A204.1 (cell line): ENCODE results near the gene EMCN.
"Not testable (repeated sequence)": the region's sequence is repeated elsewhere in the genome, so short reads cannot be mapped to it uniquely, and the experiment has no call there.

Source experiments
- FAIRE-seq: peaks from 2 replicates; lab custom pipeline; 2012; peaks lifted over from hg19 to GRCh38; lab: Jason Lieb, UNC

Gene EMCN

GRCh38 chr4:100379583-100380105, 138.2 kb downstream of the EMCN start:
- no peak for FAIRE-seq

- FAIRE-seq = no peak
Observed at GRCh38 chr4:100372432-100372831, 145.4 kb downstream of the EMCN start.

- no peak for FAIRE-seq
Observed at GRCh38 chr4:100369871-100370270, 148.0 kb downstream of the EMCN start.

- no peak for FAIRE-seq
Observed at GRCh38 chr4:100367451-100367850, 150.4 kb downstream of the EMCN start.

- no peak for FAIRE-seq
Observed at GRCh38 chr4:100366213-100366612, 151.6 kb downstream of the EMCN start.

- FAIRE-seq = no peak
Observed at GRCh38 chr4:100362366-100362765, 155.5 kb downstream of the EMCN start.

- no peak for FAIRE-seq
Observed at GRCh38 chr4:100361336-100361735, 156.5 kb downstream of the EMCN start.

- no peak for FAIRE-seq
Observed at GRCh38 chr4:100360211-100360610, 157.6 kb downstream of the EMCN start.

GRCh38 chr4:100359441-100359840, 158.4 kb downstream of the EMCN start:
- no peak for FAIRE-seq

- FAIRE-seq = no peak
Observed at GRCh38 chr4:100357542-100357941, 160.3 kb downstream of the EMCN start.

- no peak for FAIRE-seq
Observed at GRCh38 chr4:100356172-100356571, 161.7 kb downstream of the EMCN start.

GRCh38 chr4:100352352-100352751, 165.5 kb downstream of the EMCN start:
- not testable (repeated sequence) for FAIRE-seq

- FAIRE-seq = no peak
Observed at GRCh38 chr4:100348473-100348872, 169.3 kb downstream of the EMCN start.

- no peak for FAIRE-seq
Observed at GRCh38 chr4:100347241-100347640, 170.6 kb downstream of the EMCN start.

- no peak for FAIRE-seq
Observed at GRCh38 chr4:100345585-100345984, 172.2 kb downstream of the EMCN start.
